Right atrium auricular region (tissue), 2 donors: ENCODE data around the gene CDC20B. TPM values are rescaled to one million over a fixed set of nuclear protein-coding genes. Genes with fewer than 3 reads are reported as not detected.

Source experiments
- DNase-seq: peaks from one replicate; pipeline ENCODE4 v3.0.0-alpha.2; 2019; ENCODE audit warnings: low spot score
- H3K27ac ChIP-seq, 2 donors: fragments of 200-600 bp; sonication (generic); 1 replicate in 1 of 2; 2 replicates in 1 of 2; pipeline ENCODE4 v1.5.1; 2016 to 2019
- H3K27me3 ChIP-seq, 2 donors: fragments of 200-600 bp; sonication (generic); one replicate each; pipeline versions ENCODE4 v1.5.1 to v1.6.0; 2017 to 2019
- H3K36me3 ChIP-seq: fragments of 200-600 bp; sonication (generic); one replicate; pipeline ENCODE4 v1.5.1; 2016
- H3K4me1 ChIP-seq, 2 donors: fragments of 200-600 bp; sonication (generic); one replicate each; pipeline versions ENCODE4 v1.5.1 to v1.6.0; 2017 to 2019
- H3K4me3 ChIP-seq, 2 donors: fragments of 200-600 bp; sonication (generic); 1 replicate in 1 of 2; 2 replicates in 1 of 2; pipeline ENCODE4 v1.5.1; 2017 to 2019; ENCODE audit warnings: mild to moderate bottlenecking in 1 of 2, moderate library complexity in 1 of 2
- H3K9me3 ChIP-seq, 2 donors: fragments of 200-600 bp; sonication (generic); one replicate each; pipeline ENCODE4 v1.5.1; 2019
- CTCF ChIP-seq, 2 donors: fragments of 200-600 bp; sonication (generic); IDR thresholded peaks; one replicate each; pipeline ENCODE4 v1.5.1; 2019; ENCODE audit warnings: antibody characterized with exemption in 2 of 2
- total RNA-seq, 2 donors: library from RNA; depleted of rRNA; stranded (reverse); fragments of >200 nt; gene quantifications; one replicate each; pipeline ENCODE4 v1.1.0, GENCODE V29; 2016

The CDC20B gene
- total RNA-seq, 2 donors from 2014 or later, result not detected

- DNase-seq, result no peak
- Histone ChIP-seq H3K4me3 (no peak overlapping the region), H3K4me1 (no peaks in the 10 kb centered on the region), H3K36me3 (no peaks in the 10 kb centered on the region), H3K27ac (no peak overlapping the region), H3K27me3 (no peaks in the 10 kb centered on the region), H3K9me3 (no peaks in the 10 kb centered on the region)
- no peak for TF ChIP-seq CTCF (IDR thresholded peaks at IDR 0.05)
Measured at GRCh38 chr5:55143624-55144023, 29.4 kb downstream of the CDC20B start.

- H3K27me3 ChIP-seq, result no peaks in the 10 kb centered on the region
- H3K4me1 ChIP-seq, result no peaks in the 10 kb centered on the region
- H3K27ac ChIP-seq, result no peak overlapping the region
- no peaks in the 10 kb centered on the region for H3K9me3 ChIP-seq
- TF ChIP-seq CTCF (IDR thresholded peaks at IDR 0.05), result no peak
- no peaks in the 10 kb centered on the region for H3K36me3 ChIP-seq
- DNase-seq, result no peak
- no peak overlapping the region for H3K4me3 ChIP-seq
Measured at GRCh38 chr5:55141945-55142690, 30.9 kb downstream of the CDC20B start.

DNA sequence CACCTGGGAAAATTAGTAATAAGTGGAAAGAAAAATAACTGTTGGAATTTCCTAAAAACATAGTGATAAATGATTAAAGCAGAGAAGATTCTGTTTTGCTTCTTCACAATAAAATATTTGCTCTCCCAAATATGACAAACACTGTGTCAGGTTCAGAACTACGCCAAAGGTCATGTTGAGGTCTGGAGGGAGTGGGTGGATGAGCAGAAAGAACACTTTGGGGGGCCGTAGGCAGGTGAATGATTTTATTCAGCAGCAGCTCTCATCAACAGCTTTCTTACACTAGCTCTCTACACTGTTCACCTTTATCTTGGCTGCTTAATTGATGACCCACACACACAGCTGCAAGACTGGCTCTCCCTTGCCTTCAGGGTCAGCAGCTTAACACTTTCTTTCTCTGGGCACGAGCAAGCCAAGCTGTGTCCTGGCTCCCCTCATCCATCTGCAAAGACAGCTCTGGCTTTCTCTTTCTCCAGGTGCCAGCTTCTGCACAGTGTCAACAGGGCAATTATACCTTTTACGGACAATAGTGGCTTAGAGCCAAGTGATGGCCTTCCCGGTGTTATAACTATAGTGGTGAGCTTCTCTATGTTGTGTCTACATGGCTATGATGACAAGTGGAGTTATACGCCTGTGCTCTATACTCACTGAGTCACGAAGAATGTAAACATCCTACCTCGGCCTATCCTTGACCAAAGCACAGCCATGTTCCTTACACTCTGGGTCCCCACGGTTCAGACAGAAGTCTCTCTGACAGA is 31.9 kb downstream of the CDC20B start:
- H3K27me3 ChIP-seq, result no peaks in the 10 kb centered on the region

DNA sequence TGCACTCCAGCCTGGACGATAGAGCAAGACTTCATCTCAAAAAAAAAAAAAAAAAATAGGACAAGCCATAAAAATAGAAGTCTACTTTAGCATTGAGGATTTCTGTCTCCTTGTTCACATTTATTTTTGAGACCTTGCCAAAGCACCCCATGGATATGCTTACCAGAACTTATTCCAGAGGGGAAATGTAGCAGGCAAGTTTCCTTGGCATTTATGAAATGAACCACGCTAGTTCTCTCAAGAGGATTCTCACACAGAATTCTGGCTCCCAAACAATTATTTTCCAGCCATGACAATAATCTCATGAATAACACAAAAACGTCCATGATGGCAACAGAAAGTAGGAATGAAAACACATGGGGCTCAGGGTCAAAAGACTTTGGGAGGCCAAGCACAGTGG is 36.5 kb downstream of the CDC20B start:
- no peak for TF ChIP-seq CTCF (IDR thresholded peaks at IDR 0.05)
- Histone ChIP-seq H3K27me3 (no peaks in the 10 kb centered on the region), H3K4me1 (no peaks in the 10 kb centered on the region), H3K27ac (no peak overlapping the region), H3K4me3 (no peak overlapping the region), H3K36me3 (no peaks in the 10 kb centered on the region), H3K9me3 (no peaks in the 10 kb centered on the region)
- no peak for DNase-seq

More for the DNA sequence above, 31.9 kb downstream of the CDC20B start:
- H3K27ac ChIP-seq, result no peak overlapping the region
- no peak overlapping the region for H3K4me3 ChIP-seq
- no peaks in the 10 kb centered on the region for H3K36me3 ChIP-seq
- no peaks in the 10 kb centered on the region for H3K9me3 ChIP-seq
- TF ChIP-seq CTCF (IDR thresholded peaks at IDR 0.05), result no peak
- no peak for DNase-seq
- no peaks in the 10 kb centered on the region for H3K4me1 ChIP-seq

GRCh38 chr5:55134053-55134722 is 38.8 kb downstream of the CDC20B start:
- no peak for DNase-seq
- H3K27me3 ChIP-seq, result no peaks in the 10 kb centered on the region
- no peak for TF ChIP-seq CTCF (IDR thresholded peaks at IDR 0.05)

More at GRCh38 chr5:55134053-55134722, 38.8 kb downstream of the CDC20B start:
- Histone ChIP-seq H3K9me3 (peaks cover 0 to 8% of the 10 kb centered on the region in 2 donors), H3K4me3 (no peak overlapping the region), H3K4me1 (no peaks in the 10 kb centered on the region), H3K27ac (no peak overlapping the region), H3K36me3 (no peaks in the 10 kb centered on the region)
